GM19025 (cell line): ENCODE results near the gene ZNF683.
A peak's percentile ranks its signal among the peaks of the same experiment; 100 is the strongest.
"Not testable (repeated sequence)": the region's sequence is repeated elsewhere in the genome, so short reads cannot be mapped to it uniquely, and the experiment has no call there.

Experiments
- ATAC-seq: cut with Tn5 transposase; IDR thresholded peaks from one replicate; pipeline ENCODE4 v1.9.1; 2021; ENCODE audit warnings: mild to moderate bottlenecking, low read depth, moderate library complexity; ENCODE audit not compliant: unreplicated experiment

ZNF683 gene

DNA sequence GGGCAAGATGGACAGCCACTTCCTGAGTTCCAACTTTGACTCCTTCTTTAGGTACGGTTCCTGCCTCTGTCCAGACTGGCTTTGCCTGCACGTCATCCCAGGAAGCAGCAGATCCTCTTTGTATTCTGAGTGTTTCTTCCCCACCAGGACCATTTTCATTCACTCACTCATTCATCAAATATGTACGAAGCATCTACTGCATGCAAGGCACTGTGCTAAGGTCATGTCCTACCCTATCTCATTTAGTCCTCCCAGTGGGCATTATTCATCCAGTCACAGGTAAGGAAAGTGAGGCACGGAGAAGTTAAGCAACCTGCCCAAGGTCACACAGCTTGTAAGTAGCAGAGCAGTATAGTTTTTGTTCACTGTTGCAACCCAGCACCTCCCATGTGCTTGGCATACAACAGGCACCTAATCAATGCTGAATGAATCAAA is 32.5 kb downstream of the ZNF683 start:
- no peak for ATAC-seq

DNA sequence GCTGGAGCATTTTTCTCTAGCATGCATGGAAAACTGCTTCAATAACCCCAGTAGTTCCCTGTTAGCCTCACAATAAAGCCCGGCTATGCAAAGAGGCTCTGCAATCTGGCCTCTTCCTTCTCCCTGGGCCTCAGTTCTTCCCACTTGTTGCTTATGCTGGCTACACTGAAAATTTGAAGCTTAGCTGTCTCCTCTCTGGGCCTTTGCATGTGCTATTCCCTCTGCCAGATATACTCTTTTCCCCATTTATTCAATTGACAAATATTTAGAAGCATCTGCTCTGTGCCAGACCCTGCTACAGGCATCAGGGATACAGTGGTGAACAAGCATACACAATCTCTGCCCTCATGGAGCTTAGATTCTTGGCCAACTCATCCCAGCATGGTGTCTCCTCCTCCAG is 33.9 kb downstream of the ZNF683 start:
- no peak for ATAC-seq

DNA sequence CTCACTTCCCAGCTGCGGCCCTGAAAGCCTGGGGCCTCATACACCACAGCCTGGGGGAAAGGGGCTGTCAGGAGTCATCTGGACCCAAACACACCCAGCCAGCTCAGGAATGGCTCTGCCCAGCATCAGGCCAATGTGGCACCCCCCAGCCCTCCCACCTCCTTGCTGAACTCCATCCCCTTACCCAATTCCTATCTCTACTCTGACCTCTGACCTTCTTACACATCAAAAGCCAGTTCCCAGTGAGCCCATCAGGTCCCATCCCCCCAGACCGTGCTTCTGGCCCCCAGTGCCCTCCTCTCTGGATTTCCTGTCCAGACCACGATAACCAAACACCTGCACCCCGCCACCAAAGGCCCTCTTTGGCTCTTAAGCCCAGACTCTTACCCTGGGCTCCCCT is 34.9 kb downstream of the ZNF683 start:
- ATAC-seq, result no peak

DNA sequence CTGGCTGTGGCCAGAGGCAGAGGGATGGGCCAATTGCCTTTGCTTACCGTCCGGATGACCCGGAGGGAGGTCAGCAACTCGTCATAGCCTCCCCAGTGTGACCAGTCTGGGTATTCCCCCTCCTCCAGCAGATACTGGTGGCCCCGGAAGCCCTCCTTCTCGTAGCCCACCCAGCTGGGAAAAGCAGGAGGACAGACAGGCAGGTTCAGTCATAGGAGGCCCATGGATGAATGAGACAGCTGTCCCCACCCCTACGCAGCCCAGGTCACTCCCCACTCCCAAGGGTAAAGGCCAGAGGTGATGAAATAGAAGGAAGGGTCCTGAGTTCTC is 35.4 kb downstream of the ZNF683 start:
- ATAC-seq, result no peak

DNA sequence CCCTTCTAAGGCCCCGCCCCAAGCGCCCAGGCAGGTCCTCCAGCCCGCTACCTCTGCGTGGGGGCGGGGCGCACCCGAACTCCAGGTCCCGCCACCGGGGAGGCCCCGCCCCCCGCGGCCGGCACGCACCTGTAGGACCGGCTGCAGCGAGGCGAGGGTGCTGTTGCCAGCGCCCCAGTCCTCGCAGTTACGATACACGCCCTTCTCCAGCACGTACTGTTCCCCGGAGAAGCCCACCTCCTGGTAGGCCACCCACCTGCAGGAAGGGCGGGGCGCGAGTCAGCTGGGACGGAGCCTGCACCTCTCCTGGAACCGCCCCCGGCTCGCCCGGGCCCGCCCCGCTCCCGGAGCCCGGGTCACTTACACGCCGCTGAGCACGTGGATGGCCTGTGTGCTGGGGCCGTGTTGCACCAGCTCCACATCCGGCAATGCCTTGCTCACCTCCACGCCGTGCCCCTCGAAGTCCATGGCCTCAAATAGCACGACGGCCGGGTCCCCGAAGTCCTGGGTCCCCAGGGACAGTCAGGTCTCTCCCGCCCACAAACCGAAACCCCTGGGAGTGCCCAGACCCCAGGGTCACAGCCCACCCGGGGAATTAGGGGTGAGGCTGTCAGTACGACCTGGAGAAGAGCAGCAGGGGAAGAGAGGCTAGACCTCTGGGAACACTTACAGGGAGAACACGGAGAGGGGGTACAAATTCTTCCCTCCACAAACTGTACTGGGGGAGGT is 35.9 kb downstream of the ZNF683 start:
- peak; percentile 61 for ATAC-seq

DNA sequence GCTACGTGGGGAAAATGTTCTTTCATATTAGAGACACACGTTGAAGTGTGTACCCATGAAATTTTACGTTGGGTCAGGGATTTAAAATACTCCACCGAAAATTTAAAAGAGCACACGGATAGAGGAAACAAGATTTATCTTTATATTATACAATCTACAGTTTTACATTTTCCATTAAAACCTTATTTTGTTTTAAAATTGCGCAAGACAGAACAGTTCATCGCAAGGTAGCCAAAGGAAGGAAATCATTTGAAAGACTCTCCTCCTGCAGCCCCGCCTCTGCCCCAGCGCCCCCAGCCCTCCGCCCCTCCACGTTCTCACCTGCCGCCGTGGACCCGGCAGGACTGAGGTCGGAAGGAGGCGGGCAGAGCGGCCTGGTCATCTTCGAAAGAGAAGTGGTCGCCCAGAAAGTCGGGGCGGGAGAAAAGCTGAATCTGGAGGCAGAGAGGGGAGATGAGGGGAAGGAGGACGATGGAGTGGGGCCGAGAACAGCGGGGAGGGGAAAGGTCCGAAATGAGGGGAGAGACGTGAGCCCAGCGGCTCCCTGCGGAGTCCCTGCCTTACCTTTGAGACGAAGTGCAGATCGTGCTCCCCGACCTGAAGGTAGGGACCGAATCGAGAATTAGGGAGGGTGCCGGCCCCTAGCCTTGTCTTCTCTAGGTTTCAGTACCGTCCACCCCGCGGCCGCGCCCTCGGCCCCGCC is 36.6 kb downstream of the ZNF683 start:
- ATAC-seq, result no peak

DNA sequence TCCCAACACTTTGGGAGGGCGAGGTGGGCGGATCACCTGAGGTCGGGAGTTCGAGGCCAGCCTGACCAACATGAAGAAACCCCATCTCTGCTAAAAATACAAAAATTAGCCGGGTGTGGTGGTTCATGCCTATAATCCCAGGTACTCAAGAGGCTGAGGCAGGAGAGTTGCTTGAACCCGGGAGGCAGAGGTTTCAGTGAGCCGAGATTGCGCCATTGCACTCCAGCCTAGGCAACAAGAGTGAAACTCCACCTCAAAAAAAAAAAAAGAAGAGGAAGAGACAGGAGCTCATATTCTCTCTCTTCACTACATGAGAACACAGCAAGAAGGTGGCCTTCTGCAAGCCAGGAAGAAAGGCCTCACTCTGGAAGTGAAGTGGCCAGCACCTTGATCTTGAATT is 39.2 kb downstream of the ZNF683 start:
- ATAC-seq, result not testable (repeated sequence)

DNA sequence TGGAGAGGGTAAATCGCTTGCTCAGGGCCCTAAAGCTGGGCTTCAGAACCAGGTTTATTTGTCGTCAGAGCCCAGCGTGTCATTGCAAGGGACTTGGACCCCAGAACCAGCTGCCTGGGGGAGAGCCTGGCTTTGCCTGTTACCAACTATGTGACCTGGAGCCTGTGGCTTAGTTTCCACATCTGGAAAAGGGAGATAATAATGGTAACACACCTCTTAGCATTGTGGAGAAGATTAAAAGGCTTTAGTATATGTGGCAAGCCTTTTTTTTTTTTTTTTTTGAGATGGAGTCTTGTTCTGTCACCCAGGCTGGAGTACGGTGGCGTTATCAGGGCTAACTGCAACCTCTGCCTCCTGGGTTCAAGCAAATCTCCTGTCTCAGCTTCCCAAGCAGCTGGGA is 42.3 kb downstream of the ZNF683 start:
- ATAC-seq, result no peak

DNA sequence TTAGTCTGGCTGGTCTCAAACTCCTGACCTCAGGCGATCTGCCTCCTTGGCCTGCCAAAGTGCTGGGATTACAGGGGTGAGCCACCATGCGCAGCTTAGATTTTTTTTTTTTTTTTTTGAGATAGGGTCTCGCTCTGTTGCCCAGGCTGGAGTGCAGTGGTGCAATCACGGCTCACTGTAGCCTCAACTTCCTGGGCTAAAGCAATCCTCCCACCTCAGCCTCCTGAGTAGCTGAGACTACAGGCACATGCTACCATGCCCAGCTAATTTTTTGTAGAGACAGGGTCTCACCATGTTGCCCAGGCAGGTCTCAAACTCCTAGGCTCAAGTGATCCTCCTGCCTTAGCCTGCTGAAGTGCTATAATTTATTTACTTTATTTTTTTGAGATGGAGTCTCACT is 43.2 kb downstream of the ZNF683 start:
- not testable (repeated sequence) for ATAC-seq

DNA sequence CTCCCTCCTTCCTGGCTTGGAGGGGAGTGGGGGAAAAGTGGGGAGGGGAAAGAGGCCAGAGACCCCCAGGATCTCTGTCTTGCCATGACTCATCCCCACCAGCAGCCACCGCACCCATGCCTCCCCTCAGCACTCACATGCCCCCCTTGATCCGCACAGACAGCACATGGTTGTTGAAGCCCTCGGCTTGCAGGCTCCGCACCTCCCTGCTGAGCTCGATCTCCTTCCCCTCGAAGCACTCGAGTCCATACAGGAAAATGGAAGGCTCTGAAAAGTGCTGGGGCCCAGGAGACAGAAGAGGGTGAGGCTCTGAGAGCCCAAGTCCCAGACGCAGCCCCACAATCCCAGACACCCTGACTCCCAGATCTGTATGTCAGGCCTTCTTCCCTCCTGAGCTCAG is 44.0 kb downstream of the ZNF683 start:
- no peak for ATAC-seq

DNA sequence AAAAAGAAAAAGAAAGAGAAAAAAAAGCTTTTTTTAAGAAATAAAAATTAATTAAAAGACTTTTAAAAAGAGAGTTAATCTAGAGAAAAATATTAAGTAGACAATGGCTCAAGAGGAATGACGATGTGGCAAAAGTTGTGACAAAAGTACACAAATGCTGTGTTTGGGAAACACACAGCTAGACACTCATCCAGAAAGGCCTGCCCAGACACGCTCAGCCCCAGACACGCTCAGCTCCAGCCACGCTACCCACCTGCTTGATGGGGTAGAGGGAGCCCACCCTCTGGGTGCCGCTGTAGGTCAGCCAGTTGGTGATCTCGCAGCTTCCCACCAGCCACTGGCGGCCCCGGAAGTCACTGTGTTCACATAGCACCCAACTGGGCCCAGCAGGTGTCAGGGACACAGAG is 44.6 kb downstream of the ZNF683 start:
- ATAC-seq, result no peak

DNA sequence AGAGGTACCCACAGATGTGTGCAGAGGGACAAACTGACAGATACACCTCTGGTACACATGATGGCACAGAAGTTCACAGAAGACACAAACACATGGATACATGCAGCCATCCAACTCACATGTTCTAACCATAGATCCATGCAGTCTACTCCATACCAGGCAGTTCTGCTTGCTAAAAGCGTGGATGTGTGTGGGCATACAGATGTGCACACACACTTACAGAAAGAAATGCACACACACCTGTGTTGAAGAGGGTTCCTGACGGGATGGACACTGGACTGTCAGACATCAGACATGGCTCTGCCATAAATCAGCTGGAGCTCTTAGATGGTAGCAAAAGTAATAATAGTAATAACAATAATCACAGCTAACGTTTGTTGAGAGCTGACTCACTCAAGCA is 48.0 kb downstream of the ZNF683 start:
- no peak for ATAC-seq

DNA sequence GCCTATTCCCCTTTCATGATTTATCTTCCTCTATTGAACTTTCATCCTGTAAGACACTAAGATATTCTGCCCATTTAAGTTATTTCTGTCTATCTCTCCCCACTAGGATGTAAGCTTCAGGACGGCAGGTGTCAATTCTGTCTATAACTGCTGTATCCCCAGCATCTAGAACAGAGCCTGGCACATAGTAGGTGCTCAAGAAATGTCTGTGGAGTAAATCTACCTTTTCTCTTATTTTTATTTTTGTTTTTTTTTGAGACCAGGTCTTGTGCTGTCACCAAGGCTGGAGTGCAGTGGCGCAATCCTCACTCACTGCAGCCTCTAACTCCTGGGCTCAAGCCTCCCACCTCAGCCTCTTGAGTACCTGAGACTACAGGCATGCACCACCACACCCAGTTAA is 49.2 kb downstream of the ZNF683 start:
- no peak for ATAC-seq

DNA sequence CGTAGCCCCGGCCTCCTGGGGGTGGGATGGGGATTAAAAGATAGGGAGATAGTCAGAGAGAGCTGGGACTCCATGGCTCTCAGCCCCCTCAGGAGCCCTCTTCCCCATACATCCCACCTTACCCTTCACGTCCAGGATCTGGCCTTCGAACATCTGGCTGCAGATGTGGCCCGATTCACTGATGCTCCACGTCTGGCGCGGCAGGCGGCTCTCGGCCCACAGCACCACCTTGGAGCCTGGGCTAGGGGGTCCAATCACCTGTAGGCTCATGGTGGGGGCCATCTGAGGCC is 50.6 kb downstream of the ZNF683 start:
- no peak for ATAC-seq

DNA sequence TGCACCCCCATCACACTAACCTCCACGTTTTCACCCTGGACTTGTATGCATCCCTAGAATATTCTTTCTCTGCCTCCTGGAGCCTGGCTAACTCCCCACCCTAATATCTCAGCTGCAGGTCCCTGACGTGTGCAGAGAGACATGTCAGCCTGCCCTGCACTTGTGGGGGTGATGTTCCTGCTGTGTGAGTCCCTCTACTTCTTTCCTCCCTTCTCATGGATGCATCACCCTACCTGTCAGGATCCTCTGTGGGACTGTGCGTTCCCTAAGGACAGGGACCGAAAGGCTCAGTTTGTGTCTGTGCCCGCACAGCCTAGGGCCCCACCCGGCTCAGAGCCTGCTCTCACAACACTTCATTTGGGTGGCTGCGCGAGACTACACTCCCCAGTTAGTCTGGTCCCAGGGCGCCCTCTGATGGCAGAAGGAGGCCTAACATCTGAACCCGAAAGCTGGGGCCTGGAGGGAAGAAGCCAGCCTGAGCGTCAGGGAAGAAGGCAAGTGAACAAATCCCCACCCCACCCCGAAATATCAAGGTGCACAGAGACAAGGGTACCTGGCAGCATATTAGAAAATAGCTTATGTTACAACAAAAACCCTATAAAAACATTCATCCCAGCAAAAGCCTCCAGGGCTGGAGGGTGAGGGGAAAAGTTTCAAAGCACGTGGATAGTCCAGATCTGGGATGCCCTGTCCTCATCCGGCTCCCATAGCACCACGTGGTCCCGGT is 51.1 kb downstream of the ZNF683 start:
- peak; percentile 42 for ATAC-seq

DNA sequence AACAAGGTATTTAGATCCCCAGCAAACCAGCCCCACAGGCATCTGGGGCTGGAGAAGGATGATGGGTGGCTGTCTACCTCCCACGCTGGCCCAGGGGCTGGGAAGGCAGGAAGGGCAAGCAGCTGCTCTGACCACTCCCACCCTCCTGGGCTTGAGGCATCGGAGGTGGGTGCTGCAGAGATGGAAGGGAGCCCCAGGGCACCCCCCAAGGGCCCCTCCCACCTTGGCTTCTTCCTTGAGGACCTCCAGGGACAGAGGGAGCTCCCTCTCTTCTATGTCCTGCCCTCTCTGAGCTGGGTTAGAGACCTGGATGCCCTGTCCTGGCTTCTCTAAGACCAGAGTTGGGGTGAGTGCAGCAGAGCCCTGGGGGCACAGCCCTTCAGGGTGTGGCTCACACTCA is 51.7 kb downstream of the ZNF683 start:
- ATAC-seq, result no peak

DNA sequence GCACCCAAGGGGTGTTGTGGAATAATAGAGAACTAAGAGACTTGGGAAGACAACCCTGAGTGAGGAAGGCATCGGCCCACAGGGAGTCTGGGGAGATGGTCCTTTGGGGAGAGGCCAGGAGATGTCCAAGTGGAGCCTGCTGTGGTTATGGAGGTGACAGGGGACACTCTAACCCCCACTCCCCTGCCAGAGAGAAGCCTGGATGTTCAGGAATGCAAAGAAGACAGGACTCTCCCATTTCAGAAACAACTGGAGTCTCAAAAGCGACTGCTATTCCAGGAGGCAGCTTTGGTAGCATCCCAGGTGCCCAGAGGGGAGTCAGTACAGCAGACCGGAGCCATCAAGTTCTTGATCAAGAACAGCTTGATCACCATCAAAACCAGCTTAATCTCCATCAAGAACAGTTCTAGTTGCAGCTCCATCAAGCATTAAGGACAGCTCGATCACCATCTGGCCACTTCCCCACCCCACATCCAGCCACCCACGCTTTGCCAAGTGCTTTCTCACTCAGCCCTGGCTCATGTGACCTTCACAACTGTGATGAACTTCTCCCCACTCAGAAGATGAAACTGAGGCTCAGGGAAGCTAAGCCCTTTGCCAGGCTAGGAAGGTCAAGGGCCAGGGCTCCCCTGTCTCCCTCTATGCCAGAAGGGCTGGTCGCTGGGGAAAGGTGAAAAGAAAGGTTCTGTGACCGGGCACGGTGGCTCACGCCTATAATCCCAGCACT is 54.0 kb downstream of the ZNF683 start:
- ATAC-seq, result no peak

DNA sequence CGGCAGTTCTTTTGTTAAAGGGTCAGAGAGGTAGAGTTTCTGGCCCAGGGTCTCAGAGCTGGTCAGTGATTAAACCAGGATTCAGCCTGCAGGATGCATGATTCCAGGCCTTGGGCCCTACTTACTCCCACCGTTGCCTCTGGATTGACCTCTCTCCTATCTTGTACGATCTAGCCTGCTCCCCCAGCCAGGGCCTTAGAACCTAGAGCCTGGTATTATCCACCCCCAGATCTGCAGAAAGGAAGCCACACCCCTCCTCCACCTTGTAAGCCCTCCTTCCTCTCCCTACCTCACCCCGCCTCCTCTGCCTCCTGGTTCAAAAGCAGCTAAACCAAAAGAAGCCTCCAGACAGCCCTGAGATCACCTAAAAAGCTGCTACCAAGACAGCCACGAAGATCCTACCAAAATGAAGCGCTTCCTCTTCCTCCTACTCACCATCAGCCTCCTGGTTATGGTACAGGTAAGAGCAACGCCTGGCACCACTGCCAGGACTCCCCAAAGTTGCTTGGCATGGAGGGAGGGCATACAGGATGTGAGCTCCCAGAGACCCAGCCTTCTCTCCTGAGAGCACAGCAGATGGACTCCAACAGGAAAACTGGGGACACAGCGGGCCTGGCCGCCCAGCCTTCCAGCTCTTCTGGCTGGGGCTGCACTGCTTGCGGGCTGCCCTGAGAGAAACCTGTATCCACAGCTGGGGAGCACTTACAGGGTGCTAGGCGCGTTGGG is 54.8 kb downstream of the ZNF683 start, which contains the start of gene CD52:
TSS of gene CD52 (plus strand) at position 347 of the 726 bp plus-strand sequence. CDS start at position 407, 60 bp downstream.
- ATAC-seq, result peak; percentile 32

DNA sequence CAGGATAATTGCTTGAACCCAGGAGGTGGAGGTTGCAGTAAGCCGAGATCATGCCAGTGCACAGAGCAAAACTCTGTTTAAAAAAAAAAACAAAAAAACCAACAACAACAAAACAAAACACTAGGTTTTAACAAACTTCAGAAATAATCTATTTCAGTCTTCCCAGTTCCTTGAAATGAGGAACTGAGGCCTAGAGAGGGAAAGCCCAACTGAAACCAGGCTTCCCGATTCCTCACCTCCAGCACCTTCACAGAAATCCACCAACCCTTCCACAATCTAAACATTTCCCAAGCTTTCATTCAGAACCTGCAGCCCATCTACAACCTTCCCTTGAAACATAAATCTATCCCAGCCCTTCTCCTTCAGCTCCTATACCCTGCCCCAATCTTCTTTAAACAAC is 55.4 kb downstream of the ZNF683 start:
- ATAC-seq, result no peak
